Activated T-helper 9 cell treated with anti-CD3 and anti-CD28 coated beads, Interleukin-2, amount 50 U/mL, for 16 hours (primary cell): ENCODE results near the gene CBX6.
"Not testable (repeated sequence)": the region's sequence is repeated elsewhere in the genome, so short reads cannot be mapped to it uniquely, and the experiment has no call there.

Experiments used
- DNase-seq: peaks from one replicate; pipeline ENCODE4 v3.0.0-alpha.2; 2020; ENCODE audit warnings: low read depth

CBX6 gene

GRCh38 chr22:38872172-38872830 is at the start of gene CBX6:
TSS of gene CBX6 (minus strand) at chr22:38872216. CDS start at chr22:38872190, 26 bp downstream.
- DNase-seq, result peak; percentile 93

- no peak for DNase-seq
Measured at GRCh38 chr22:38921806-38922205, 49.8 kb upstream of the CBX6 start.

GRCh38 chr22:38921120-38921519 is 49.1 kb upstream of the CBX6 start:
- no peak for DNase-seq

- no peak for DNase-seq
Measured at GRCh38 chr22:38919631-38920190, 47.7 kb upstream of the CBX6 start.

GRCh38 chr22:38911434-38911833 is 39.4 kb upstream of the CBX6 start:
- DNase-seq, result no peak

GRCh38 chr22:38907767-38908166 is 35.8 kb upstream of the CBX6 start:
- no peak for DNase-seq

GRCh38 chr22:38906052-38906451 is 34.0 kb upstream of the CBX6 start:
- no peak for DNase-seq

GRCh38 chr22:38904052-38904617 is 32.1 kb upstream of the CBX6 start:
- DNase-seq, result not testable (repeated sequence)

- DNase-seq, result no peak
Measured at GRCh38 chr22:38901111-38901641, 29.2 kb upstream of the CBX6 start.

GRCh38 chr22:38900677-38901076 is 28.7 kb upstream of the CBX6 start:
- no peak for DNase-seq

GRCh38 chr22:38891256-38891655 is 19.2 kb upstream of the CBX6 start:
- DNase-seq, result no peak

- DNase-seq, result no peak
Measured at GRCh38 chr22:38890377-38890776, 18.4 kb upstream of the CBX6 start.

- no peak for DNase-seq
Measured at GRCh38 chr22:38886333-38886732, 14.3 kb upstream of the CBX6 start.

- no peak for DNase-seq
Measured at GRCh38 chr22:38882972-38883622, 11.1 kb upstream of the CBX6 start.

- DNase-seq, result no peak
Measured at GRCh38 chr22:38881997-38882879, 10.2 kb upstream of the CBX6 start.

GRCh38 chr22:38881464-38881871 is 9.5 kb upstream of the CBX6 start:
- DNase-seq, result no peak

- DNase-seq, result no peak
Measured at GRCh38 chr22:38879961-38880360, 7.9 kb upstream of the CBX6 start.

- no peak for DNase-seq
Measured at GRCh38 chr22:38879108-38879729, 7.2 kb upstream of the CBX6 start.

GRCh38 chr22:38878001-38878400 is 6.0 kb upstream of the CBX6 start:
- DNase-seq, result no peak

- DNase-seq, result no peak
Measured at GRCh38 chr22:38874529-38875222, 2.7 kb upstream of the CBX6 start.
